ENCODE data around the gene RASL11B.

The RASL11B gene

DNA sequence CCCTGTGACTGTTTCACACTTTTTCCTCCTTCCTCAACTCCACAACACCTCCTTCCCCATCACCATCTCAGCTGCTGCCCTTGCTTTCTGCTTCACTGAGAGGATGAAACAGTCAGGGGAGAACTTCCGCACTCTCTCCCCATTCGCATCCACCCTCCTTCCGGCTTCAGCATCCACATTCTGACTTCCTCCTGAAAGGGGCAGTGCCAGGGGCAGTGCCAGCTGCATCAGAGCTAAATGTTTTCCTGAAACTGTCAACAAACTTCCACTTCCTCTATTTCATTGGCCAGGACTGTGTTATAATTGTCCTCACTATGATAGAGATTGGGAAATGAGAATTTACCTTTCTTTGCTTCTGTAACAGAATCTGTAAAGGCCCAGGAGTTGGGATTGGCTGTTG lies 18.2 kb upstream of the RASL11B start:
- DNase-seq, result no peak

DNA sequence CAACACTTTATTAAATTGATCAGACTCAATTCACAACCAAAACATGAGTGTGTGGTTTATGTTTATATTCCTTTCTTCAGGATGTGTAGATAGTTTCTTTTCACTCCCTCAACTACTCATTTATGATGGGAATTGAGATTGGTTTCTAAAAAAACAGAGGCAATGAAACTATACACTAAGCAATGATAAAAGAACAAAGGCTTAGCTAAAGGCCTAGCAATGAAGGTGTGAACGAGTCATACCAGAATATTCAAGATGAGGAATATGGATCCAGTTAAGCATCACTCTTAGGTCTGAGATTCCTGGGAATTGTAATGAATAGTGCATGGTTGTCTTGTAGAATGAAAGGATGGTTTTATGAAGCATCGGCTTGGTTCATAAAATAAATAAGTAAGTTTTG lies 17.5 kb upstream of the RASL11B start:
- DNase-seq, result no peak

DNA sequence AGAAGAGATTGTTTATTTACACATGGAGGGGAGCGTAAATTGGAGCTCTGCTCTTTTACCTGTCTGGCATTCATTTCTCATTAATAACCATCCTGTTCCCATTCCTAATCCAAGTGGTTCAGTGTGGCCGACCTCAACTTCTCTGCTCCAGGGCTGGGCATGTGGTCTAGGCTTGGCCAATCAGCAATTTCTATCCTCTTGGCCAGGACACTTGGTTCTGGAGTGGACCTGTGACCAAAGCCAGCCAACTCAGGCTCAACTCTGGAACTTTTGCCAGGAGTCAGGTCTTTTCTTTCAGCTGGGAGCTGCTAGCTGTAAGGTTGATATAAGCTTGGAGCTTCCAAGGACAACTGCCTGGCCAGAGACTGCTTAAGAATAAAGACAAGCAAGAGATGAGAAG lies 15.6 kb upstream of the RASL11B start:
- DNase-seq, result no peak

DNA sequence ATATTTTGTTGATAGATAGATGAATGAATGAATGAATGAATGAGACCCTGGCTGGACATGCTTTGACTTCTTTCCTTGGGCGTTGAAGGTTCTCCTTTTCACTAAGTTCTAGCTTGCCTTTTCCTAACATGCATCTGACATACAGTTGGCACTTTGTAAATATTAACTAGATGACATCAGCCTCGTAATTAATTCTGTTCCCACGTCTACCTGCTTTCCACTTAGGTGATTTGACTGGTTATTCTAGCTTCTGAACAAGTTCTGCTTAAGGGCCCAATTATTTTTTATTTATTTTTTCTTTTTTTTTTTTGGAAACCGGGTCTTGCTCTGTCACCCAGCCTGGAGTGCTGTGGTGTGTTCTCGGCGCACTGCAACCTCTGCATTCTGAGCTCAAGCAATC lies 13.9 kb upstream of the RASL11B start:
- no peak for DNase-seq

DNA sequence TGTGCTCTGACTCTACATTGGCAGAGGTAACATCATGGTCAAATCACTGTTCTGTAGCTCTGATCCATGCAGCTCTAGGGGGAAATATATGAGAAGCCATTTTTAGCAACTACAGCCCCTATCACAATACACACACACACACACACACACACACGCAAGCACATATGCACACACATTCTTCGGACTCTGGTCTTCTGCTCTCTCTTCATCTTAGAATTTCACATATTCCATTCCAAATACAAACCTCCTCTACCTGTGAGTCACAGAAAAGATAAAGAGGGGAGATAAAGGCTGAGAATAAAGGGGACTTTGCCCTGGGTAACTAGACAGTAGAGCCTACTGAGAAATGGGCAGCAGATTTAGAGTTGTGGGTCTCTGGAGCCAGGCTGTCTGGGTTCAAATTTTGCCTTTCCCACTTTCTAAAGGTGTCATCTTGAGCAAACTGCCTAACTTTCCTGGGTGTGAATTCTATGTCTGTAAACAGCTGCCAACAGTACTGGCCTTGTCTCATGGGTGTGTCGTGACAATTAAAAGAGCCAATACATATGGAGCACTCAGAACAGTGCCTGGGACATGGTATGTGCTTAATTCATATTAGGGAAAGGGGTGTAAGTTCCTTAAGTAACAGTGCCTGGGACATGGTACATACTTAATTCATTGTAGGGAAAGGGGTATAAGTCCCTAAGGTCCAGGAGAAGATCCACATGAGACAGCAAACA lies 11.6 kb upstream of the RASL11B start:
- DNase-seq, result no peak

DNA sequence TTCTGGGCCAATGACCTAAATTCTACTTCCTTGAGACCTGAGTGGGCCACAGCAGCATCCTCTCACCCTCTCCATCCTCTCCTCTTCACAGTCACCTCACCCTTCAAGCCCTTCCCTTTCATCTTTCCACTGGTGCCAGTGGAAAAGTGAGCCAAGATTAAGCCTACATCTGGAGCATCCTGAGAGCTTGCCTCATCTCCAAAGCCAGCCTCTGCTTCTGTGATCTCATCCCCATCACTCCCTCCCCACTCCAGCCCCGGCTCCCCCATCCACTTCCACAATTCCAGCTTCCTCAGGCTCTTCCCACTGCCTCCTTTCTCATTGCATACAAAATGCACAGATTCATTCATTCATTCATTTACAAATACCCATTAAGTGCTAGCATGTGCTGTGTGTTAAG lies 10.1 kb upstream of the RASL11B start:
- DNase-seq, result no peak

DNA sequence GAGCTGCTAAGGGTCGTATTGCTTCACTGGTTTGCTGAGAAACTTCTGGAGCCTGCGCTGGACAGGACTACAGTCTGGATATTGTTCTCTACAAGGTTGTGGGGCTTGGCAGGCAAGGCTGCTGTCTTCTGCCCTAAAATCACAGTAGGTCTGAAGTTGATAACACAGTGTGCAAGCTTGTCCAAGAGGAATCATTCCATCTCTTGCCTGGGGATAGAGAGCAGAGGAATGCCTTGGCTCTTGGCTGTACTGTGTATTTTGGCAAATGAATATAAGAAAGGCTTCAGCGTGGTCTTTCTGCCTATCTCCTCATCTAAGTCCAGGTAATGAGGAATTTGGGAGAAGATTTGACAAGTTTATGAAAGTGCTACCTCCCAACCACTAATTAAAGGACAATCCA lies 9.4 kb upstream of the RASL11B start:
- no peak for DNase-seq

DNA sequence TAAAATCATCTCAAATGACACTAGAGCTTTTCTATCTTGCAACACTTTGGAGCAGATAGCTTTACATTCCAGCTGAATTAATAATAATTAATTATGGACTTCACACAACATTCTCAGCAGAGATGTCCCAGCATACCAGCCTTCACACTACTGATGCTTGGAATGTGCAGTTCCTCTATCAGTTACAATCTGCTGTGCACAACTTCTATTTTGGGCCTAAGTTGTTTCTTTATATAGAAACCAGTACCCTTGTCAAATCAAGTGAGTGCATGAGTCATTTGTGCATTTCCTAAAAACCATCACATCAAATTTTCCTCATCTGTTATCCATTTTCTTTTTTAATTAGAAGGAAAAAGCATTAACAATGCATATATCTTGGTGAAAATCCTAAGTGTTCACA lies 8.8 kb upstream of the RASL11B start:
- DNase-seq, result no peak

DNA sequence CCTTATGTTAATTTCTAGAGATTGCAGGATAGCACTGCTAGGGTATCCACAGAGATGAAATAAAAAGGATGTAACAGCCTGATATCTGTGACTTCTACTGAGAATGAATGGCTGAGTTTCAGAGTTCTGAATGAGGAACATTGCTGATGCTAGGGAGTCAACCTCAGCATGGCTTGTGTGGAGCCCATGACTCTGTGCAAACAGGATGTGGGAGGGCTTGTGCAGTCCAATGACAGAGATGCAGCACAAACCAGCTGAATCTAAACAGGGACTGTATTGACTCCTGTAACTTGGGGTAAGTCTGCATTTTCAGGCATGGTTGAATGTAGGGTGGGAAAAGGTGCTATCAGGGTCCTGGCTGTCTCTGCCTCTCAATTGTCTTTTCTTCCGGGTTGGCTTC lies 5.3 kb upstream of the RASL11B start:
- no peak for DNase-seq

DNA sequence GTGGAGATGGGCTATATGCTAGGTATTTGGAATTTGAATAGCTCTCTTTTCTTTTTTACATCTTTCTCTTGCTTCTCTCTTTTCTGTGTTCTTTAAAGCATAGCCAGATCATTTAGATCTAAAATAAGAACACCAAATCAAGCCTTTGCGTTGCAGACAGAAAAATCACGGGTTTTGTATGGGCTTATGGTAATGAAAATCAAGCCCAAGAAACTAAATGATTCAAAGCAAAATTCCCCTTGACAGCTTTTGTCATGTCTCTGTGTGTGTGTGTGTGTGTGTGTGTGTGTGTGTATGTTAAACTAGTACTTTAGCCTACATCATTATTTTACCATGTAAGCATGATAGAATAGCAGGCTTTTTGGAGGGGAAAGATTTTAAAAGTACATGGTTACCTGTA lies 1.8 kb upstream of the RASL11B start:
- no peak for DNase-seq

DNA sequence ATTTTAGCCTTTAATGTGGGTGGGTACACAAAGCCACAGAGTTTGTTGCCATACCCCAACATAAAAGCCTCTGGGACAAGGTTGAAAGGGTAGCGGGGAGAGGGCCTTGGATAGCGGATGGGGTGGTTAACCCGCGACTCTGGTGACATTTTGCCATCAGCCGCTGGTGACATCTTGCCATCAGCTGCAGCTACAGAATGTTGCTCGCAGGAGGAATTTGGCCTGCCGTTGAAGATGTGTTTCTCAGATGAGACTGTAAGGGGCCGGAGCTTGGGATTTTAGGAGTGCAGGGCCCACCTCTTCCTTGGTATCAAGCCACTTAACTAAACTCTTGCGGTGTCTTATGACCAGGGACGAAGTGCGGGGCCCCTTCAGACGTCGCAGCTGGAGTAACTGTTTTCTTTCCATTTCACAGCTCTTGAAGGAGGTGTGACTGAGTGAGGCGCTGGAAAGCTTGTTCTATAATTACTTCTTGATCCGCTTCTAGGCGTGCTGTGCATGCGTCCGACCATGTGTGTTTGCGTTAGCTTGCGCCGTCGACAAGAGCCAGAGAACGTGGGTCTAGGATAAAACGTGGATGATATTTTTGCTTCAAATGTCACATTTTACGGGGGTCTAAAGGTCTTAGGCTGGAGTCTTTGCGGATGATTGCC lies 820 bp upstream of the RASL11B start:
- DNase-seq, result no peak

DNA sequence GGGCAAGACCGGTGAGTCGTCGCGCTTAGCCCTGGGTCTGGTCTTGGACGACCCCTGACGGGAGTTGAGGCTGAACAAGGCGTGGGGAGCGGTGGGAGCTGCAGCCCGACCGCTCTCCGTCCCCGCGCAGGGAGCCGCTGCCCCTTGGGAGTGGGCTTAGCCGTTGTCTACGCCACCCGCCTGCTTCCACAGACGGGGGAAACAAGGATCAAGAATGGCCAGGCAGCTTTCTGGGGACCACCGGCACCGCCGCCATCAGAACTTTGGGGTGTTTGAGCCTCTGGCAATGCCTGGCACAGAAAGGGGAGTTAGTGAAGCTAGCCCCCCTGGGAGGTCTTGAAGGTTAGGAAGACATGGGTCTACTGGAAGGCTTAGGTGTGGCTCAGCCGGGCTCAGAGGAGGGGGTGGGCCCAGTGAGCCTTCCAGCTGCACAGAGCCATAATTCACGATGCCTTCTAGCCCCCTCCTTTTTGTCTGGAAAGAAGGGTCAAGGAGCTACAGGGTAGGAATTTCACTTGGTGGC lies 583 bp downstream of the RASL11B start:
- DNase-seq, result no peak

DNA sequence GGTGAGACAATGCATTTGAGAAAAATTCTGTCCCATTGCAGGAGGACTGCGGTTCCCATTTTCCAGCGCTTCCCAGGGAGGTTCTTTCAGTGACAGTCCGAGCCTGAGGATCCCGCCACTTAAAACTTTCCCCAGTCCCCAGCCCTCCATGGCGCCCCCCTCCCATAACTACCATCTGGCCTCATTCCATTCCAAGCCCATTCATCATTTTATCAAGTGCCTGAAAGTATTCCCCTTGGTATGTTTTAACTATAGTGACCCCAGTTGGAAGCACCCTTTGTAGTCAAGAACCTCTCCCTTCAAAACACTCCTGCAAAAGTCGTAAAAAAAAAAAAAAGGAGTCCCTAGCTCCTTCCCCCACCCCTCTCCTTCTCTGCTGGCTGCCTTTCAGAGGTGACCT lies 1.2 kb downstream of the RASL11B start:
- no peak for DNase-seq

DNA sequence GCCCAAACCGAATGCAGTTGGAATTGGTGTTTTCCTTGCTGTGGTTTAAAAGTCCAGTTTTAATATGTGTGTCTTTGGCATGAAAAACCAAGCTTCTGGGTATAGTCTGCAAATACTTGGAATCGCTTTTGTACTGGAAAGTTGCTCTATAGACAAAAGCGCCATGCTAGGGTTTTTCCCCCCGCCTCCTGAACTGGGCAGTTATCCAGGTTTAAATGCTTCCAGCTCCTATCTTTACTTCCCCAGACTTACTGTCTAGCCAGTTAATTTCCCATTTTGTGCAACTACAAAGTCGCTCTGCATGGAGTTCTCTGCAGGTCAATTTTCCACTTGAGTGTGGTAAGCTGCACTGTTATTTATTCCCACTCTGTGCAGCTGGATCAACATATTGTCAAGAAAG lies 2.7 kb downstream of the RASL11B start:
- no peak for DNase-seq

DNA sequence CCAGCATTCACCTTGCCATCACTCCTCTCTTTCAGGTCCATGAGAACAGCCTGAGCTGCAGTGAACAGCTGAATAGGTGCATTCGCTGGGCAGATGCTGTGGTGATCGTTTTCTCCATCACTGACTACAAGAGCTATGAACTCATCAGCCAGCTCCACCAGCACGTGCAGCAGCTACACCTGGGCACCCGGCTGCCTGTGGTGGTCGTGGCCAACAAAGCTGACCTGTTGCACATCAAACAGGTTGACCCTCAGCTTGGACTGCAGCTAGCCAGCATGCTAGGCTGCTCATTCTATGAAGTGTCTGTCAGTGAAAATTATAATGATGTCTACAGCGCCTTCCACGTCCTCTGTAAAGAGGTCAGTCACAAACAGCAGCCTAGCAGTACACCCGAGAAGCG lies 3.2 kb downstream of the RASL11B start:
- DNase-seq, result no peak

DNA sequence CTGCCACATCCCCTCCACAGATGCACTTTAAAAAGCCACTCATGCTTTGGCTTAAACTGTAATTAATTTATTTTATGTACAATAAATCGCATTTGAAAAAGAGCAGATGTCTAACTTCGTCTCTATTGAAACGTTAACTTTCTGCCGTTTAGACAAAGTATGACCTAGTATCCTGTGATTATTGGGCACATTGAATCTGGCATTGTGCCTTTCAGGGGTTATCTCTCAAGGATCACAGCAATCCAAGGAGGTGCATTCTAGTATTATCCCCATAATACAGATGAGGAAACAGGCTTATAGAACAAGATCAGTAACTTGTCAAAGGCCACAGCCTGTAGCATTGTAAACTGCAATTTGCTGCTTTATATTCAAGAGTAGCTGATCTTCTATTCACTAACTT lies 4.6 kb downstream of the RASL11B start:
- DNase-seq, result no peak

DNA sequence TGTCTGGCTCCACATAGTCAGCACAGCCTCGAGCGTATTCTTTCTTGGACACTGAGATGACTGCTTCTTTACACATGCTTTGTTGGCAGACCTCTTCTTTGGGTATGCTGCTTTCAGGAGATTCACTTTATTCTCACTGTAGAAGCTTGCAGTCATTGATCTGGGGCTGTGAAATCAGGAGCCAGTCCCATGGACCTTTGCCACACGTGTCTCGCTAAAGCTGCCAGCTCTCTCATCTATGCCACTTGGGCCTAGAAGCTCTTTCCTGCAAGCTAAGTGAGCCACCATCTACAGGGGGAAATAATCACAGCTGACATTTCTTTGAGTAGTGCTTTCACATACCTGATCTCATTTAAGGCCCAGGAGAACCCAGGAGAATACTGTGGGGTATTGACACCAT lies 5.0 kb downstream of the RASL11B start:
- no peak for DNase-seq

DNA sequence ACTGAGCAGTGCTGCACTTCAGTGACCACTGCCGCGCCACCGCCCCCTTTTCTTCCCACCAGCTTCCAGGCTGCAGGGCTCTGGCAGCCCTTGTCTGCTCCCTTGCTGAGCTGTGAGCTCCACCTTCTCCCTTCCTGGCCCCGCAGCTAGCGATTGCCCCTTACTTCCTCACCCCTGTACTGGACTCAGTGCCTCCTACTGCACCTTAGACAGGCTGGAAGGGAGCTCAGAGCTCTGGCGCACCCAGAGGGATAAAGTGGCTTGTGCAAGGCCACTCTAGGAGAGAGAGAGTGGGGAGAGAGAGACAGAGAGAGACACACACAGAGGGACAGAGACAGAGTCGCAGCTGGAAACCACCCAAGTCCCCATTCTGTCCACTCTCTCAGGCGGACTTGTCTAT lies 6.0 kb downstream of the RASL11B start:
- no peak for DNase-seq

DNA sequence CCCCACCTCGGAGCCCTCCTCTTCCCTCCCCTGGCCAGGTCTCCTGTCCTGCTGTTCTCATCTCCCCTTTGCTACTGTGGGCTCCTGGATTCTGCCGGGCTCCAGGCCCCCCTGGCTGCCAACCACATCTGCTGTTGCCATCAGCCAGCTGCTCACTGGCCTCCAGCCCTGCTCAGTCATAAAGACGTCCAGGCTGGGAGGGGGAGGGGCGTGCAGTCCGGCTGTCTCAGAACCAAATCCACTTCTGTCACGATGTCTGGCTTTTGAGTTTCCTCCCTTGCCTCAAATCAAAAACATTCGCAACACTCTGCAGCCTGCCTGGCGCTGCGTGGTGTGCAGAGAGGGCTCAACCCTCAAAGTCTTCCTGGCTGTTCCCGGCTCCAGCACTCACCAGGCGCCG lies 7.1 kb downstream of the RASL11B start:
- DNase-seq, result no peak

DNA sequence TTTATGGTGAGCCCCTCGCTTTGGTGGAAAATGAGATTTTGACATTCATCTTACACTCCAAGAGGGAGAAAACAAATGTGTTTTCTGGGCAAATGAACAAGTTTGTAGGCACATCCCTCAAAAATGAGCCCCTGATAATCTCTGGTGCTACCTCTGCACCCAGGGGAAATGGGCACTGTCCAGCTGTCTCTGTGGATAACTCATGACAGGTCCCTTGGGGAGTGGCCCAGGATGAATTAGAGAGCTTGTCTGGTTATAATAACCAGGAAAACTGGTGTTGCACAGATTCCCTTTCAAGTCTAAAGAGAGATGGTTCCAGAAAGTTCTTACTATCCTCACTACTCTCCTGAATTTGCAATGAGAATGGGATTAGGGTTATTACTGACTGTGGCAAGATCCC lies 7.5 kb downstream of the RASL11B start:
- DNase-seq, result no peak

DNA sequence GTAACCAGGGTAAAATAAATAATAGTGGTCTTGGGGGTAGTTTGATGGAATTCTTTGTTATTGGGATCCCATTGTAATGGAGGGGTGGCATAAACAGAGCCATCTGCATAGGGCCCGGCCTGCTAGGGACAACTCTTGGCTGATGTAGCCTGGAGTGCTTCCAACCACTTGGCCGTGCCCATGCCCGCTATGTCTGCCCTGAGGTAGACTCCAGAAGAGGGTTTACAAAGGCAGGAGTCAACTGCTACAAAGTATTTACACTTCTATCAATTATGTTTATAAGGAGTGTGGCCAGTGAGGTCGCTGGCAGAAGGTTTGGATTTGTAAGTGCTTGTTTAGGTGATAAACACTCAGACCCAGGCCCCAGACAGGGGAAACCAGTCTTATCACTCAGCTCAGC lies 8.1 kb downstream of the RASL11B start:
- no peak for DNase-seq

DNA sequence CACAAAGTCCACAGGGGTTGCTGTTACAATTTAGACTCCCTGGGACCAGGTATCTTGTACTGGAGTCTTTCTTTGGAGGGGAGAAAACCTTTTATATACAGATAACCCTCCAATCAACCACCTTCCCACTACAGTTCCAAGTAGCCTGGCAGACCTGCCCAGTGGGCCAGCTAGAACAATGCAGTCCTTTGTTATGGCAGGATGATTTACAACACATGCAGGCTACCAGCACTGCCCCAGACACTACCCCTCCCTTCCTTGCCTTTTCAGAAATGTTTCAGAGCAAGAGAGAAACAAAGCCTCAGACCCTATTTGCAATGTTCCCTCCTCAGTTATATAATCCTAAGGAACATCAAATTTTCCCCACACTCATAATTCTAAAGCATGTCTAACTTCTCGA lies 11.1 kb downstream of the RASL11B start:
- no peak for DNase-seq

DNA sequence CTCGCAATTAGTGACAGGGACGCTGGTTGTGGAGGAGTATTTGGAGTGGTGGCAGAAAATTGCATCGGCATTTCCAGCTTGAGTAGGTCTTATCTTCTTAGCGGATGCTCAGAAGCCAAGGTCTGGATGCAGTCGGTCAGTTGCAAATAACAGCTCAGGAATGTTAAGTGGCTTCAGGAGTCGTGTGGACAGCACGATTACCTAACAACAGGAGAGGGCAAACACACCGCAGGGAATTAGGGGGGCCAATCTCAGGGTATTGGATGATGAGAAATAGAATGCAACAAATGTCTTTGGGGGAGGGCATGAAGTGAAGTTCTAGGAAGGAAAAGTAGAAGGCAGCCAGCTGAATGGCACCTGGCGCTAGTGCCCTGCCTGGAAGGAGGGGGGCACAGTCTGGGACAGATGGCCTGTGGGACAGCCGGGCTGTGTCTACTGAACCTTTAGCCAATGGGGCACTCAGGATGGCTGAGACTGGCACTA lies 11.8 kb downstream of the RASL11B start:
- no peak for DNase-seq

DNA sequence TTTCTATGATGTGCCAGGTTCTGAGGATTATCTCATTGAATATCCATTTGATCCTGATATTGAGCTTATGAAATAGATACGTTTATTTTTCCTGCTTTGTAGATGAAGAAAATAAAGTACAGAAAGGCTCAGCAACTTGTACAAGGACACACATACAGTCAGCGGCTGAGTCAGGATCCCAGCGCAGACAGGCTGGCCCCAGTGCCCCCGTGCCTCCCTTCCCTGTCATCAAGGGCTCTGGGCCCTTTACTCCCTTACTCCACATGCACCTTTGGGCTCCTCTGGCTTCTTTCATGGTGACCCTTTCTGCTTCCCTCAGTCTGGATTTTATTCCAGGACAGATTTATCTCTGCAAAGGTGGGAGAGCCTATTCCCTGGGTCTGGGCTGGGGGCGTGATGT lies 12.8 kb downstream of the RASL11B start:
- DNase-seq, result no peak

DNA sequence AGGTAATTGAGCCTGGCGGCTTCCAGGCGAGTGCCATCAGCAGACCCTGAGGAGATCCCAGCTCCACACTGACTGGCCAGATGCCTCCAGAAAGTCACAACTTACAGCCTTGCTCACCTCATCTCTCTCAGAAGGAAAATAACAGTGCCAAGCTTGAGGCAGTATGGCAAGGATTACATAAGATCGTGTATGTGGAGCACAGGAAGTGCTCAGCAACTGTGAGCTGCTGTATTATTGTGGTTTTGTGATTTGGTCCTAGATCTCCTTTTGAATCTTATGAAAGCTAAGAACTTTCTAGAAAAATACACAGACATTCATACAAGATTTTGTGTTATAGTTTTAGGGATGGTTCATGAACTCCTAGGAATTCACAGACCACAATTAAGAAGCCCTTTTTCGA lies 14.0 kb downstream of the RASL11B start:
- no peak for DNase-seq
